PC-3 (cell line): ENCODE data around the gene FOXC2.

Experiments used
- CTCF ChIP-seq: fragments of 300-600 bp; sonication (generic); conservative IDR thresholded peaks from 2 replicates; pipeline ENCODE4 v1.5.1; 2017; ENCODE audit warnings: antibody characterized with exemption, low read depth, mild to moderate bottlenecking, low read length
- EZH2 ChIP-seq: fragments of 300-600 bp; sonication (generic); IDR thresholded peaks from one replicate; pipeline ENCODE4 v1.6.1; 2017; ENCODE audit warnings: antibody characterized with exemption, mild to moderate bottlenecking, low read length; ENCODE audit not compliant: unreplicated experiment

- TF ChIP-seq CTCF (no peak), EZH2 (no peak)
These were observed 43.4 kb upstream of the FOXC2 start for GRCh38 chr16:86523166-86523740.
